ENCODE results near the gene EPG5. TPM values are rescaled to one million over a fixed set of nuclear protein-coding genes. Genes with fewer than 3 reads are reported as not detected.

Gene EPG5
- total and polyA plus RNA-seq, 10 donors, result 4.6 to 67.9 (median 48.5) TPM

GRCh38 chr18:45802814-45803492 lies 164.2 kb downstream of the EPG5 start:
- Histone ChIP-seq H3K9me3 (peaks cover 0 to 26% (median 16%) of the 10 kb centered on the region in 8 donors), H3K4me3 (no peak overlapping the region), H3K36me3 (no peaks in the 10 kb centered on the region), H3K27ac (no peak overlapping the region), H3K4me1 (peaks cover 0 to 12% (median 0%) of the 10 kb centered on the region in 6 donors), H3K27me3 (replicated peaks in 1 of 7) (peaks cover 0 to 5% (median 0%) of the 10 kb centered on the region in 7 donors)
- no peak for DNase-seq
- intact Hi-C loops (cut with DNase I; ENCODE audit: low total_unique reads), result no loop called here
- WGBS, 5 donors, result 63 to 85% (median 79%) methylated on average over 2 of the region's 2 CpGs
- no peak for TF ChIP-seq POLR2A (IDR thresholded peaks at IDR 0.05)
- no peak for TF ChIP-seq POLR2AphosphoS5 (IDR thresholded peaks at IDR 0.05)
- TF ChIP-seq CTCF (IDR thresholded peaks at IDR 0.05 in 8 of 11, conservative IDR thresholded peaks at IDR 0.05 in 3 of 11), result no peak

- Histone ChIP-seq H3K27me3 (replicated peaks in 1 of 7) (peaks cover 0 to 5% (median 0%) of the 10 kb centered on the region in 7 donors), H3K27ac (peak overlapping the region in 1 of 8 donors; percentile 7), H3K4me1 (peaks cover 0 to 12% (median 0%) of the 10 kb centered on the region in 6 donors), H3K4me3 (no peak overlapping the region), H3K9me3 (peaks cover 0 to 26% (median 16%) of the 10 kb centered on the region in 8 donors), H3K36me3 (no peaks in the 10 kb centered on the region)
- TF ChIP-seq CTCF (IDR thresholded peaks at IDR 0.05 in 8 of 11, conservative IDR thresholded peaks at IDR 0.05 in 3 of 11), result peak in 1 of 11 experiments; percentile 10
- peak in 2 of 3 donors; percentile 47 to 67 for TF ChIP-seq POLR2AphosphoS5 (IDR thresholded peaks at IDR 0.05)
- TF ChIP-seq POLR2A (IDR thresholded peaks at IDR 0.05), result no peak
- no peak for DNase-seq
- WGBS, 5 donors, result 64 to 76% (median 75%) methylated on average over 1 of the region's 1 CpG; no CpG with 5 or more reads in 2 of the 5 donors
- intact Hi-C loops (cut with DNase I; ENCODE audit: low total_unique reads), result no loop called here
Measured at GRCh38 chr18:45801416-45802004, 165.6 kb downstream of the EPG5 start.

Small RNA genes lying within 50 kb of the gene (small RNA-seq; reads per million reads assigned to genes)
- 0 reads per million in 4 donors for gene RN7SKP26

Other genes with a start within 250 kb of the EPG5 start
- gene SLC14A1, start 243.1 kb downstream of the EPG5 start, total RNA-seq, result 10 to 100 TPM in 5 of 7 donors, 1 to 10 TPM in 2; 6.0 to 26.0 (median 10.3) TPM
- 1 to 10 TPM; 3.4 to 8.2 (median 3.5) TPM for gene SLC14A1, start 243.1 kb downstream of the EPG5 start, polyA plus RNA-seq
- gene SIGLEC15, start 141.7 kb downstream of the EPG5 start, total RNA-seq, result 1 to 10 TPM in 5 of 7 donors, under 1 TPM in 2; 0.86 to 3.5 (median 1.5) TPM
- gene SIGLEC15, start 141.7 kb downstream of the EPG5 start, polyA plus RNA-seq, result 1 to 10 TPM in 1 of 3 donors, under 1 TPM in 2; 0.28 to 1.8 (median 0.35) TPM
- 100 to 1,000 TPM in 6 of 7 donors, 10 to 100 TPM in 1; 69.2 to 153 (median 132) TPM for gene PSTPIP2, start 104.9 kb upstream of the EPG5 start, total RNA-seq
- gene PSTPIP2, start 104.9 kb upstream of the EPG5 start, polyA plus RNA-seq, result 10 to 100 TPM; 18.3 to 58.7 (median 24.1) TPM
- gene ATP5F1A, start 131.0 kb upstream of the EPG5 start, total RNA-seq, result 100 to 1,000 TPM; 250 to 364 (median 271) TPM
- 100 to 1,000 TPM; 188 to 283 (median 216) TPM for gene ATP5F1A, start 131.0 kb upstream of the EPG5 start, polyA plus RNA-seq
- gene HAUS1, start 137.1 kb upstream of the EPG5 start, total RNA-seq, result 10 to 100 TPM; 15.6 to 21.6 (median 17.8) TPM
- 10 to 100 TPM; 31.4 to 44.9 (median 34.6) TPM for gene HAUS1, start 137.1 kb upstream of the EPG5 start, polyA plus RNA-seq

Data from spleen (tissue), 11 donors.